Spleen (tissue), 7 donors: ENCODE results near the gene TANC1.

ENCODE experiments used
- CTCF ChIP-seq, 11 experiments: fragments of 200-600 bp in 7 of 11; fragments of 450-650 bp in 4 of 11; sonication (generic) in 4 of 11; IDR thresholded peaks in 8 of 11; conservative IDR thresholded peaks in 3 of 11; 1 replicate in 7 of 11; 2 replicates in 4 of 11; pipeline versions ENCODE4 v1.4.0 to v1.8.0; 2016 to 2021; ENCODE audit warnings: antibody characterized with exemption in 11 of 11, inconsistent platforms in 4 of 11, mild to moderate bottlenecking in 1 of 11
- POLR2A ChIP-seq, 3 donors: fragments of 450-650 bp; IDR thresholded peaks; one replicate each; pipeline ENCODE4 v1.5.1; 2017; ENCODE audit warnings: antibody characterized with exemption in 3 of 3, mild to moderate bottlenecking in 1 of 3
- POLR2AphosphoS5 ChIP-seq, 3 donors: sonication (generic); formaldehyde crosslinking; IDR thresholded peaks; one replicate each; pipeline ENCODE4 v1.5.1; 2017; ENCODE audit warnings: antibody characterized with exemption in 3 of 3
- donor health status: DM: no; HTN: no; CAD: no; lungs with moderate emphysema.
- donor health status: DM: no; HTN: no; CAD: no.
- donor health status: DM: no; HTN: no; CAD: no.

- TF ChIP-seq CTCF (IDR thresholded peaks at IDR 0.05 in 8 of 11, conservative IDR thresholded peaks at IDR 0.05 in 3 of 11) (no peak), POLR2A (IDR thresholded peaks at IDR 0.05) (no peak), POLR2AphosphoS5 (IDR thresholded peaks at IDR 0.05) (no peak)
Observed at GRCh38 chr2:159094173-159094737, 125.8 kb downstream of the TANC1 start.
